H9 (cell line): ENCODE results near the gene HMGCLL1. TPM values are rescaled to one million over a fixed set of nuclear protein-coding genes. Genes with fewer than 3 reads are reported as not detected.

Source experiments
- DNase-seq: peaks from one replicate; pipeline ENCODE4 v3.0.0-alpha.2; 2017
- H2AFZ ChIP-seq: one replicate; pipeline ENCODE4 v1.6.1; 2013; ENCODE audit warnings: mild to moderate bottlenecking, low read length, control low read depth, moderate library complexity
- H2AK5ac ChIP-seq: 2 replicates; pipeline ENCODE4 v1.6.1; 2013; ENCODE audit warnings: low read length, control low read depth, mixed read lengths; ENCODE audit not compliant: insufficient read length
- H2BK120ac ChIP-seq: one replicate; pipeline ENCODE4 v1.6.1; 2013; ENCODE audit warnings: low read depth, mild to moderate bottlenecking, low read length, control low read depth, inconsistent platforms; ENCODE audit not compliant: poor library complexity, severe bottlenecking
- H2BK12ac ChIP-seq: 2 replicates; pipeline ENCODE4 v1.6.1; 2013; ENCODE audit warnings: low read length, control low read depth, mixed read lengths, low read depth; ENCODE audit not compliant: insufficient read length
- H2BK15ac ChIP-seq: 2 replicates; pipeline ENCODE4 v1.6.1; 2013; ENCODE audit warnings: low read depth, low read length, control low read depth
- H2BK20ac ChIP-seq: one replicate; pipeline ENCODE4 v1.6.1; 2013; ENCODE audit warnings: low read depth, mild to moderate bottlenecking, low read length, control low read depth, inconsistent platforms; ENCODE audit not compliant: poor library complexity, severe bottlenecking
- H2BK5ac ChIP-seq: 2 replicates; pipeline ENCODE4 v1.6.1; 2013; ENCODE audit warnings: low read length, control low read depth, mixed read lengths; ENCODE audit not compliant: insufficient read length
- H3K14ac ChIP-seq: 2 replicates; pipeline ENCODE4 v1.6.1; 2013; ENCODE audit warnings: low read length, control low read depth; ENCODE audit not compliant: insufficient read depth
- H3K18ac ChIP-seq: 2 replicates; pipeline ENCODE4 v1.6.1; 2013; ENCODE audit warnings: low read depth, mild to moderate bottlenecking, mixed read lengths, low read length, control low read depth; ENCODE audit not compliant: insufficient read length
- H3K23ac ChIP-seq: 2 replicates; pipeline ENCODE4 v1.6.1; 2013; ENCODE audit warnings: low read length, control low read depth, mixed read lengths, low read depth; ENCODE audit not compliant: insufficient read length
- H3K23me2 ChIP-seq: 2 replicates; pipeline ENCODE4 v1.6.1; 2013; ENCODE audit warnings: low read depth, mild to moderate bottlenecking, mixed read lengths, low read length, control low read depth; ENCODE audit not compliant: insufficient read length, poor library complexity, severe bottlenecking
- H3K27ac ChIP-seq: 2 replicates; pipeline ENCODE4 v1.5.1; 2013; ENCODE audit warnings: low read length, control low read depth, mixed read lengths, low read depth; ENCODE audit not compliant: insufficient read length
- H3K27me3 ChIP-seq: 2 replicates; pipeline ENCODE4 v1.6.1; 2013; ENCODE audit warnings: low read length, control low read depth, inconsistent platforms; ENCODE audit not compliant: insufficient read depth
- H3K4ac ChIP-seq: 2 replicates; pipeline ENCODE4 v1.6.1; 2013; ENCODE audit warnings: low read depth, mild to moderate bottlenecking, control low read depth, inconsistent platforms, low read length, moderate library complexity
- H3K4me1 ChIP-seq: 2 replicates; pipeline ENCODE4 v1.6.1; 2013; ENCODE audit warnings: low read length, control low read depth, inconsistent platforms; ENCODE audit not compliant: insufficient read depth
- H3K4me2 ChIP-seq: 2 replicates; pipeline ENCODE4 v1.6.1; 2013; ENCODE audit warnings: low read length, control low read depth, mixed read lengths; ENCODE audit not compliant: insufficient read length, insufficient read depth
- H3K56ac ChIP-seq: 2 replicates; pipeline ENCODE4 v1.6.1; 2013; ENCODE audit warnings: low read depth, mild to moderate bottlenecking, mixed read lengths, low read length, control low read depth; ENCODE audit not compliant: insufficient read length
- H3K79me1 ChIP-seq: 2 replicates; pipeline ENCODE4 v1.6.1; 2013; ENCODE audit warnings: low read depth, mild to moderate bottlenecking, moderate library complexity, low read length, control low read depth, inconsistent platforms; ENCODE audit not compliant: insufficient read depth, poor library complexity, severe bottlenecking
- H3K79me2 ChIP-seq: 2 replicates; pipeline ENCODE4 v1.6.1; 2013; ENCODE audit warnings: low read length, control low read depth, inconsistent platforms; ENCODE audit not compliant: insufficient read depth
- H3K9ac ChIP-seq: 2 replicates; pipeline ENCODE4 v1.6.1; 2013; ENCODE audit warnings: low read length, control low read depth, mixed read lengths; ENCODE audit not compliant: insufficient read length; ENCODE audit errors: extremely low read depth
- H3K9me3 ChIP-seq: one replicate; pipeline ENCODE4 v1.6.1; 2013; ENCODE audit warnings: low read depth, low read length, inconsistent platforms; ENCODE audit not compliant: control insufficient read depth
- H3T11ph ChIP-seq: one replicate; pipeline ENCODE4 v1.6.1; 2013; ENCODE audit warnings: mild to moderate bottlenecking, low read length, control low read depth, inconsistent platforms
- H4K20me1 ChIP-seq: one replicate; pipeline ENCODE4 v1.6.1; 2013; ENCODE audit not compliant: control insufficient read depth, insufficient read length, insufficient read depth
- H4K5ac ChIP-seq: 2 replicates; pipeline ENCODE4 v1.6.1; 2013; ENCODE audit warnings: low read depth, mild to moderate bottlenecking, mixed read lengths, low read length, control low read depth; ENCODE audit not compliant: insufficient read length
- H4K8ac ChIP-seq: replicated peaks from 2 replicates; pipeline ENCODE4 v1.6.1; 2013; ENCODE audit warnings: low read length, control low read depth, mixed read lengths, low read depth; ENCODE audit not compliant: insufficient read length
- H4K91ac ChIP-seq: 2 replicates; pipeline ENCODE4 v1.6.1; 2013; ENCODE audit warnings: low read depth, mild to moderate bottlenecking, moderate library complexity, mixed read lengths, low read length, control low read depth; ENCODE audit not compliant: insufficient read length
- H3K27ac Mint-ChIP-seq, 3 experiments: 2 replicates in 2 of 3; 3 replicates in 1 of 3; pipeline ENCODE4 v1.8.0; 2020 to 2021; ENCODE audit warnings: mixed read lengths in 3 of 3, mild to moderate bottlenecking in 1 of 3, moderate library complexity in 1 of 3
- H3K27me3 Mint-ChIP-seq: 2 replicates; pipeline ENCODE4 v1.8.0; 2021; ENCODE audit warnings: low read depth, mild to moderate bottlenecking, moderate library complexity, mixed read lengths
- H3K36me3 Mint-ChIP-seq, 3 experiments: 2 replicates in 2 of 3; 3 replicates in 1 of 3; pipeline ENCODE4 v1.8.0; 2020 to 2021; ENCODE audit warnings: low read depth in 3 of 3, mixed read lengths in 3 of 3; ENCODE audit not compliant: insufficient read depth in 1 of 3
- H3K4me1 Mint-ChIP-seq, 2 experiments: 2 replicates each; pipeline ENCODE4 v1.8.0; 2020; ENCODE audit warnings: mixed read lengths in 2 of 2
- H3K4me3 Mint-ChIP-seq, 2 experiments: 2 replicates in 1 of 2; 3 replicates in 1 of 2; pipeline ENCODE4 v1.8.0; 2020 to 2021; ENCODE audit warnings: mild to moderate bottlenecking in 2 of 2, mixed read lengths in 2 of 2, moderate library complexity in 1 of 2
- H3K9me3 Mint-ChIP-seq, 2 experiments: 2 replicates in 1 of 2; 3 replicates in 1 of 2; pipeline ENCODE4 v1.8.0; 2020; ENCODE audit warnings: mild to moderate bottlenecking in 2 of 2, mixed read lengths in 2 of 2, moderate library complexity in 1 of 2
- WGBS: extraction: QIAGEN DNeasy Blood & Tissue Kit; methylation state at CpG from one replicate; pipeline ENCODE4 v1.1.7; 2013; ENCODE audit warnings: missing lambda C conversion rate, low lambda C conversion rate, mixed read lengths; ENCODE audit not compliant: insufficient read length; ENCODE audit errors: extremely low coverage; 5-methylcytosine and 5-hydroxymethylcytosine counted together
- total RNA-seq: library from RNA; stranded (reverse); gene quantifications from 2 replicates; pipeline ENCODE4 v1.2.1, GENCODE V29; 2021
- TF ChIP-seq, protein P1 (sequence below): fragments of 200-600 bp; sonication (generic); conservative IDR thresholded peaks from 3 replicates; pipeline ENCODE4 v1.8.0; 2021; ENCODE audit warnings: antibody characterized with exemption, mild to moderate bottlenecking

The HMGCLL1 gene
- total RNA-seq, 1 experiment from 2014 or later: 0.24 TPM

DNA sequence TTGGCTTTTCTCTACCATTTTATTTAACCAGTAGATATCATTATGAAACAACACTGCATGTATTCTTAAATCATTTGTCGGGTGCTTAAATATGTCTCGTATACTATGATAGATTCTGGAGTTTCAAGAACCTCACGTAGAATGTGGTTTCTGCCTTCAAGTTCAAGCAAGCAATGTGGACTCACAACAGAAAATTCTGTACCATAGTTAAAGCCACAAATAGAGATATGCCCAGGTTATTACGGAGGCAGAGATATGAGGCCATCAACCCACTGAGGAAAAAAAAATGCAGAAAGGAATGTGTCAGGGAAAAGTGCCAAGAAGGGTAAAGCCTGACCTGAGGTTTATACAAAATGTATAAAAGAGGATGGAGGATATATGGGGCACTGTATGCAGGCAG, 141.9 kb downstream of the HMGCLL1 start:
- Mint-ChIP-seq H3K4me3 (no peak overlapping the region), H3K4me1 (peaks cover 14 to 16% of the 10 kb centered on the region in 2 experiments), H3K9me3 (no peaks in the 10 kb centered on the region), H3K27ac (no peak overlapping the region), H3K36me3 (no peaks in the 10 kb centered on the region), H3K27me3 (no peaks in the 10 kb centered on the region)
- H3K23me2 ChIP-seq: no peaks in the 10 kb centered on the region
- no peak overlapping the region for H2AFZ ChIP-seq
- H3K79me2 ChIP-seq: no peaks in the 10 kb centered on the region
- no peak overlapping the region for H2BK120ac ChIP-seq
- DNase-seq: no peak
- H3K4ac ChIP-seq: no peak overlapping the region
- no peak overlapping the region for H2BK20ac ChIP-seq
- no peaks in the 10 kb centered on the region for H3K27me3 ChIP-seq
- H2BK15ac ChIP-seq: no peak overlapping the region
- no peak overlapping the region for H4K5ac ChIP-seq
- H3K4me1 ChIP-seq: no peaks in the 10 kb centered on the region; the same call in 1 of the 2 replicates
- no peak overlapping the region for H2BK5ac ChIP-seq
- no peak overlapping the region for H2BK12ac ChIP-seq
- no peak overlapping the region for H3K4me2 ChIP-seq
- no peaks in the 10 kb centered on the region for H3K9me3 ChIP-seq
- no peak overlapping the region for H2AK5ac ChIP-seq
- H3K18ac ChIP-seq: no peak overlapping the region
- H4K8ac ChIP-seq: no peak overlapping the region
- H3K79me1 ChIP-seq: no peaks in the 10 kb centered on the region
- H3K14ac ChIP-seq: no peak overlapping the region
- no peak overlapping the region for H3K56ac ChIP-seq
- no peak overlapping the region for H3K23ac ChIP-seq
- TF ChIP-seq, protein P1, sequence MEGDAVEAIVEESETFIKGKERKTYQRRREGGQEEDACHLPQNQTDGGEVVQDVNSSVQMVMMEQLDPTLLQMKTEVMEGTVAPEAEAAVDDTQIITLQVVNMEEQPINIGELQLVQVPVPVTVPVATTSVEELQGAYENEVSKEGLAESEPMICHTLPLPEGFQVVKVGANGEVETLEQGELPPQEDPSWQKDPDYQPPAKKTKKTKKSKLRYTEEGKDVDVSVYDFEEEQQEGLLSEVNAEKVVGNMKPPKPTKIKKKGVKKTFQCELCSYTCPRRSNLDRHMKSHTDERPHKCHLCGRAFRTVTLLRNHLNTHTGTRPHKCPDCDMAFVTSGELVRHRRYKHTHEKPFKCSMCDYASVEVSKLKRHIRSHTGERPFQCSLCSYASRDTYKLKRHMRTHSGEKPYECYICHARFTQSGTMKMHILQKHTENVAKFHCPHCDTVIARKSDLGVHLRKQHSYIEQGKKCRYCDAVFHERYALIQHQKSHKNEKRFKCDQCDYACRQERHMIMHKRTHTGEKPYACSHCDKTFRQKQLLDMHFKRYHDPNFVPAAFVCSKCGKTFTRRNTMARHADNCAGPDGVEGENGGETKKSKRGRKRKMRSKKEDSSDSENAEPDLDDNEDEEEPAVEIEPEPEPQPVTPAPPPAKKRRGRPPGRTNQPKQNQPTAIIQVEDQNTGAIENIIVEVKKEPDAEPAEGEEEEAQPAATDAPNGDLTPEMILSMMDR: no peak
- no peak overlapping the region for H3K9ac ChIP-seq
- H3T11ph ChIP-seq: no peak overlapping the region
- WGBS: no CpG with 5 or more reads among the region's 4 CpGs
- H4K20me1 ChIP-seq: no peaks in the 10 kb centered on the region
- no peak overlapping the region for H4K91ac ChIP-seq
- no peak overlapping the region for H3K27ac ChIP-seq
